OCI-LY1 (cell line): Measurements from ENCODE around the gene STK24.

Experiments used
- H2AFZ ChIP-seq: fragments of 200-600 bp; sonication (generic), shearing (Covaris generic); 2 replicates; pipeline ENCODE4 v1.6.0; 2014; ENCODE audit warnings: antibody characterized with exemption, mild to moderate bottlenecking, low read length
- H3F3A ChIP-seq: fragments of 200-600 bp; sonication (generic), shearing (Covaris generic); 2 replicates; pipeline ENCODE4 v1.6.0; 2014; ENCODE audit warnings: mild to moderate bottlenecking, antibody characterized with exemption, low read length, moderate library complexity; ENCODE audit not compliant: insufficient read depth
- H3K27ac ChIP-seq: fragments of 200-600 bp; sonication (generic); 2 replicates; pipeline ENCODE4 v1.5.1; 2014; ENCODE audit warnings: low read length, mixed run types, mild to moderate bottlenecking, low read depth; ENCODE audit not compliant: poor library complexity, severe bottlenecking
- H3K27me3 ChIP-seq: fragments of 200-600 bp; sonication (generic); 2 replicates; pipeline ENCODE4 v1.6.0; 2014; ENCODE audit warnings: antibody characterized with exemption, mild to moderate bottlenecking, low read length, moderate library complexity; ENCODE audit not compliant: insufficient read depth
- H3K36me3 ChIP-seq: fragments of 200-600 bp; sonication (generic); 2 replicates; pipeline ENCODE4 v1.6.1; 2014; ENCODE audit warnings: mild to moderate bottlenecking, antibody characterized with exemption, low read length, moderate library complexity, mixed read lengths; ENCODE audit not compliant: insufficient read depth
- H3K4me1 ChIP-seq: fragments of 200-600 bp; sonication (generic); 2 replicates; pipeline ENCODE4 v1.5.1; 2014; ENCODE audit warnings: mild to moderate bottlenecking, low read length, moderate library complexity; ENCODE audit not compliant: insufficient read depth, severe bottlenecking
- H3K4me2 ChIP-seq: fragments of 200-600 bp; sonication (generic), shearing (Covaris generic); 2 replicates; pipeline ENCODE4 v1.6.1; 2014; ENCODE audit warnings: low read length
- H3K4me3 ChIP-seq: fragments of 200-600 bp; sonication (generic); 2 replicates; pipeline ENCODE4 v1.5.1; 2014; ENCODE audit warnings: low read length, low read depth, mild to moderate bottlenecking, mixed read lengths; ENCODE audit not compliant: poor library complexity, severe bottlenecking
- H3K79me2 ChIP-seq: fragments of 200-600 bp; shearing (Covaris generic); 2 replicates; pipeline ENCODE4 v1.6.1; 2016; ENCODE audit warnings: mixed run types, low read length, mixed read lengths; ENCODE audit not compliant: insufficient read depth
- H3K9ac ChIP-seq: fragments of 200-600 bp; sonication (generic), shearing (Covaris generic); 2 replicates; pipeline ENCODE4 v1.6.1; 2014; ENCODE audit warnings: mild to moderate bottlenecking, low read length, mixed read lengths
- H3K9me2 ChIP-seq: fragments of 200-600 bp; sonication (generic), shearing (Covaris generic); 2 replicates; pipeline ENCODE4 v1.6.1; 2014; ENCODE audit warnings: low read depth, mild to moderate bottlenecking, low read length, mixed read lengths
- H3K9me3 ChIP-seq: fragments of 200-600 bp; shearing (Covaris generic); 2 replicates; pipeline ENCODE4 v1.6.1; 2014; ENCODE audit warnings: low read length, mixed read lengths
- H4K20me1 ChIP-seq: fragments of 200-600 bp; sonication (generic), shearing (Covaris generic); 2 replicates; pipeline ENCODE4 v1.6.0; 2016; ENCODE audit warnings: mild to moderate bottlenecking, low read length; ENCODE audit not compliant: insufficient read depth
- CTCF ChIP-seq: fragments of 200-600 bp; sonication (generic), shearing (Covaris generic); IDR thresholded peaks from 2 replicates; pipeline ENCODE4 v1.5.1; 2017; ENCODE audit warnings: mild to moderate bottlenecking, antibody characterized with exemption, low read length, moderate library complexity, mixed read lengths
- EZH2 ChIP-seq: fragments of 200-600 bp; sonication (generic), shearing (Covaris generic); IDR thresholded peaks from 2 replicates; pipeline ENCODE4 v1.8.0; 2017; ENCODE audit warnings: borderline replicate concordance, mixed run types, mild to moderate bottlenecking, antibody characterized with exemption, low read length, moderate library complexity, mixed read lengths

Gene STK24

GRCh38 chr13:98536729-98537128 lies 40.2 kb downstream of the STK24 start:
- H3K4me1 ChIP-seq: peaks cover 27% of the 10 kb centered on the region
- H3K9me2 ChIP-seq: no peaks in the 10 kb centered on the region
- H3K79me2 ChIP-seq: peaks cover 71% of the 10 kb centered on the region
- no peaks in the 10 kb centered on the region for H3K9me3 ChIP-seq
- no peaks in the 10 kb centered on the region for H3K36me3 ChIP-seq
- no peaks in the 10 kb centered on the region for H3F3A ChIP-seq
- H3K4me2 ChIP-seq: no peak overlapping the region
- no peaks in the 10 kb centered on the region for H4K20me1 ChIP-seq
- H3K9ac ChIP-seq: no peak overlapping the region
- H2AFZ ChIP-seq: no peak overlapping the region
- H3K27ac ChIP-seq: no peak overlapping the region
- no peak overlapping the region for H3K4me3 ChIP-seq
- H3K27me3 ChIP-seq: no peaks in the 10 kb centered on the region
- TF ChIP-seq CTCF (no peak), EZH2 (no peak)

- H3K4me3 ChIP-seq: no peak overlapping the region
- no peaks in the 10 kb centered on the region for H3K9me3 ChIP-seq
- no peaks in the 10 kb centered on the region for H3K27me3 ChIP-seq
- H2AFZ ChIP-seq: no peak overlapping the region
- TF ChIP-seq EZH2 (no peak), CTCF (no peak)
- peaks cover 24% of the 10 kb centered on the region for H3K4me1 ChIP-seq
- H3K9ac ChIP-seq: no peak overlapping the region
- H3K79me2 ChIP-seq: peaks cover 75% of the 10 kb centered on the region
- no peaks in the 10 kb centered on the region for H3F3A ChIP-seq
- H3K9me2 ChIP-seq: no peaks in the 10 kb centered on the region
- no peak overlapping the region for H3K27ac ChIP-seq
- H4K20me1 ChIP-seq: no peaks in the 10 kb centered on the region
- H3K36me3 ChIP-seq: no peaks in the 10 kb centered on the region
- H3K4me2 ChIP-seq: no peak overlapping the region
Observed at GRCh38 chr13:98535501-98536354, 41.2 kb downstream of the STK24 start.

- Histone ChIP-seq H3K79me2 (peaks cover 77% of the 10 kb centered on the region), H3K27me3 (no peaks in the 10 kb centered on the region), H4K20me1 (no peaks in the 10 kb centered on the region), H3K4me3 (no peak overlapping the region), H2AFZ (no peak overlapping the region), H3K9ac (no peak overlapping the region), H3K36me3 (no peaks in the 10 kb centered on the region), H3K9me2 (no peaks in the 10 kb centered on the region), H3K27ac (no peak overlapping the region), H3K4me2 (no peak overlapping the region), H3K9me3 (no peaks in the 10 kb centered on the region), H3K4me1 (peaks cover 24% of the 10 kb centered on the region), H3F3A (no peaks in the 10 kb centered on the region)
- TF ChIP-seq CTCF: no peak
- TF ChIP-seq EZH2: no peak
Observed at GRCh38 chr13:98534821-98535220, 42.1 kb downstream of the STK24 start.
